Neural progenitor cell (in vitro differentiated cells): Measurements from ENCODE around the gene PPM1N. TPM values are rescaled to one million over a fixed set of nuclear protein-coding genes. Genes with fewer than 3 reads are reported as not detected.

Source experiments
- DNase-seq: peaks from one replicate; pipeline ENCODE4 v3.0.0-alpha.2; 2016; ENCODE audit warnings: low spot score
- H2AFZ ChIP-seq: fragments of 200-600 bp; sonication (generic); replicated peaks from 2 replicates; pipeline ENCODE4 v1.6.1; 2016; ENCODE audit warnings: antibody characterized with exemption
- H3F3A ChIP-seq: fragments of 200-600 bp; sonication (generic); 2 replicates; pipeline ENCODE4 v1.6.1; 2016; ENCODE audit warnings: antibody characterized with exemption, low read depth
- H3K27ac ChIP-seq: fragments of 200-600 bp; sonication (generic); 2 replicates; pipeline ENCODE4 v1.5.1; 2016; ENCODE audit warnings: mild to moderate bottlenecking
- H3K27me3 ChIP-seq: fragments of 200-600 bp; sonication (generic); 2 replicates; pipeline ENCODE4 v1.6.1; 2016; ENCODE audit warnings: mild to moderate bottlenecking, moderate library complexity
- H3K36me3 ChIP-seq: fragments of 200-600 bp; sonication (generic); 2 replicates; pipeline ENCODE4 v1.5.1; 2016
- H3K4me1 ChIP-seq: fragments of 200-600 bp; sonication (generic); 2 replicates; pipeline ENCODE4 v1.6.1; 2016; ENCODE audit warnings: mixed run types
- H3K4me2 ChIP-seq: fragments of 200-600 bp; sonication (generic); 2 replicates; pipeline ENCODE4 v1.6.1; 2016
- H3K4me3 ChIP-seq: fragments of 200-600 bp; sonication (generic); 2 replicates; pipeline ENCODE4 v1.5.1; 2016
- H3K79me2 ChIP-seq: fragments of 200-600 bp; sonication (generic); 2 replicates; pipeline ENCODE4 v1.6.1; 2016; ENCODE audit warnings: low read depth
- H3K9ac ChIP-seq: fragments of 200-600 bp; sonication (generic); 2 replicates; pipeline ENCODE4 v1.6.1; 2016
- H3K9me3 ChIP-seq: fragments of 200-600 bp; sonication (generic); 2 replicates; pipeline ENCODE4 v1.5.1; 2016; ENCODE audit warnings: low read depth
- H4K20me1 ChIP-seq: fragments of 200-600 bp; sonication (generic); 2 replicates; pipeline ENCODE4 v1.6.1; 2016; ENCODE audit warnings: low read depth
- H3K27ac Mint-ChIP-seq: 3 replicates; pipeline ENCODE4 v1.8.0; 2021; ENCODE audit warnings: mixed read lengths
- H3K27me3 Mint-ChIP-seq: 2 replicates; pipeline ENCODE4 v1.8.0; 2022; ENCODE audit warnings: low read depth, mild to moderate bottlenecking, inconsistent platforms, moderate library complexity, mixed read lengths; ENCODE audit not compliant: insufficient read depth
- H3K36me3 Mint-ChIP-seq: 3 replicates; pipeline ENCODE4 v1.8.0; 2021; ENCODE audit warnings: mixed read lengths
- H3K4me1 Mint-ChIP-seq: 3 replicates; pipeline ENCODE4 v1.8.0; 2021; ENCODE audit warnings: mixed read lengths
- H3K4me3 Mint-ChIP-seq: 3 replicates; pipeline ENCODE4 v1.8.0; 2021; ENCODE audit warnings: mild to moderate bottlenecking, moderate library complexity, mixed read lengths
- H3K9me3 Mint-ChIP-seq: 3 replicates; pipeline ENCODE4 v1.8.0; 2020; ENCODE audit warnings: mixed read lengths
- EZH2 ChIP-seq: fragments of 200-600 bp; sonication (generic); IDR thresholded peaks from 2 replicates; pipeline ENCODE4 v1.6.1; 2017; ENCODE audit warnings: antibody characterized with exemption, mild to moderate bottlenecking, moderate library complexity
- EZH2phosphoT487 ChIP-seq: fragments of 200-600 bp; sonication (generic); IDR thresholded peaks from 2 replicates; pipeline ENCODE4 v1.6.1; 2017; ENCODE audit warnings: antibody characterized with exemption
- total RNA-seq: library from RNA; depleted of rRNA; stranded (reverse); fragments of >200 nt; gene quantifications from 2 replicates; pipeline ENCODE4 v1.2.3, GENCODE V29; 2015; ENCODE audit warnings: low replicate concordance
- TF ChIP-seq, protein P1 (sequence below): fragments of 200-600 bp; sonication (generic); IDR thresholded peaks from 2 replicates; pipeline ENCODE4 v1.5.1; 2017; ENCODE audit warnings: antibody characterized with exemption, mild to moderate bottlenecking

The PPM1N gene
- total RNA-seq, 1 donor from 2014 or later = 2.4 TPM

DNA sequence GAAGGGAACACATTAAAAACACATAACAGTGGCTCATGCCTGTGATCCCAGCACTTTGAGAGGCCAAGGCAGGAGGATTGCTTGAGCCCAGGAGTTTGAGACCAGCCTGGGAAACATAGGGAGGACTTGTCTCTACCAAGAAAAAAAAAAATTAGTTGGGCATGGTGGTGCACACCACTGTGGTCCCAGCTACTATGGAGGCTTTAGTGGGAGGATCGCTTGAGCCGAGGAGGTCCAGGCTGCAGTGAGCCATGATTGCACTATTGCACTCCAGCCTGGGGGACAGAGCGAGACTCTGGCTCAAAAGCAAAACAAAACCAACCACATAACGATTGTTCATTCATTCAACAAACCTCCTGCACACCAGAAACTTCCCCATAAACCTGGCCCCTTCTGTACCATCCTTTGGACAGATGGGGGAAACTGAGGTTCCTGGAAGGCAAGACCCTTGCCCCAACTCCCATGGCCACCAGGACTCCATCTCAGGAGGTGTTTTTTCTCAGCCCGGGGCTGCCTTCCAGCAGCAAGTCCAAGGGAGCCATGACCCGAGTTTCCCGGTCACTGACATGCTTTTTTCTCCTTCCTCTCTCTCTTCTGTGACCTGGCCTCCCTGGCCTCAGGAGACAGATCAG is 26.2 kb upstream of the PPM1N start:
- Mint-ChIP-seq H3K36me3 (no peaks in the 10 kb centered on the region), H3K27me3 (peaks cover 45% of the 10 kb centered on the region), H3K4me1 (peaks cover 38% of the 10 kb centered on the region), H3K9me3 (peaks cover 1% of the 10 kb centered on the region), H3K4me3 (peak overlapping the region; percentile 66), H3K27ac (no peak overlapping the region)
- Histone ChIP-seq H3K9ac (no peak overlapping the region), H3K27me3 (peaks cover 30% of the 10 kb centered on the region), H3K4me2 (peak overlapping the region; percentile 57), H3F3A (peaks cover 15% of the 10 kb centered on the region), H3K4me3 (no peak overlapping the region), H4K20me1 (peaks cover 8% of the 10 kb centered on the region), H3K9me3 (no peaks in the 10 kb centered on the region), H3K27ac (no peak overlapping the region), H3K4me1 (peaks cover 11% of the 10 kb centered on the region), H2AFZ (no peak overlapping the region), H3K79me2 (no peaks in the 10 kb centered on the region), H3K36me3 (no peaks in the 10 kb centered on the region)
- TF ChIP-seq, protein P1, sequence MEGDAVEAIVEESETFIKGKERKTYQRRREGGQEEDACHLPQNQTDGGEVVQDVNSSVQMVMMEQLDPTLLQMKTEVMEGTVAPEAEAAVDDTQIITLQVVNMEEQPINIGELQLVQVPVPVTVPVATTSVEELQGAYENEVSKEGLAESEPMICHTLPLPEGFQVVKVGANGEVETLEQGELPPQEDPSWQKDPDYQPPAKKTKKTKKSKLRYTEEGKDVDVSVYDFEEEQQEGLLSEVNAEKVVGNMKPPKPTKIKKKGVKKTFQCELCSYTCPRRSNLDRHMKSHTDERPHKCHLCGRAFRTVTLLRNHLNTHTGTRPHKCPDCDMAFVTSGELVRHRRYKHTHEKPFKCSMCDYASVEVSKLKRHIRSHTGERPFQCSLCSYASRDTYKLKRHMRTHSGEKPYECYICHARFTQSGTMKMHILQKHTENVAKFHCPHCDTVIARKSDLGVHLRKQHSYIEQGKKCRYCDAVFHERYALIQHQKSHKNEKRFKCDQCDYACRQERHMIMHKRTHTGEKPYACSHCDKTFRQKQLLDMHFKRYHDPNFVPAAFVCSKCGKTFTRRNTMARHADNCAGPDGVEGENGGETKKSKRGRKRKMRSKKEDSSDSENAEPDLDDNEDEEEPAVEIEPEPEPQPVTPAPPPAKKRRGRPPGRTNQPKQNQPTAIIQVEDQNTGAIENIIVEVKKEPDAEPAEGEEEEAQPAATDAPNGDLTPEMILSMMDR = no peak
- TF ChIP-seq EZH2 (no peak), EZH2phosphoT487 (no peak)
- DNase-seq = no peak

DNA sequence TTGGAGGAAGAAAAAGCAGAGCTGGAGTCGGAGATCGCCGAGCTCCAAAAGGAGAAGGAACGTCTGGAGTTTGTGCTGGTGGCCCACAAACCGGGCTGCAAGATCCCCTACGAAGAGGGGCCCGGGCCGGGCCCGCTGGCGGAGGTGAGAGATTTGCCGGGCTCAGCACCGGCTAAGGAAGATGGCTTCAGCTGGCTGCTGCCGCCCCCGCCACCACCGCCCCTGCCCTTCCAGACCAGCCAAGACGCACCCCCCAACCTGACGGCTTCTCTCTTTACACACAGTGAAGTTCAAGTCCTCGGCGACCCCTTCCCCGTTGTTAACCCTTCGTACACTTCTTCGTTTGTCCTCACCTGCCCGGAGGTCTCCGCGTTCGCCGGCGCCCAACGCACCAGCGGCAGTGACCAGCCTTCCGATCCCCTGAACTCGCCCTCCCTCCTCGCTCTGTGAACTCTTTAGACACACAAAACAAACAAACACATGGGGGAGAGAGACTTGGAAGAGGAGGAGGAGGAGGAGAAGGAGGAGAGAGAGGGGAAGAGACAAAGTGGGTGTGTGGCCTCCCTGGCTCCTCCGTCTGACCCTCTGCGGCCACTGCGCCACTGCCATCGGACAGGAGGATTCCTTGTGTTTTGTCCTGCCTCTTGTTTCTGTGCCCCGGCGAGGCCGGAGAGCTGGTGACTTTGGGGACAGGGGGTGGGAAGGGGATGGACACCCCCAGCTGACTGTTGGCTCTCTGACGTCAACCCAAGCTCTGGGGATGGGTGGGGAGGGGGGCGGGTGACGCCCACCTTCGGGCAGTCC is 25.5 kb upstream of the PPM1N start:
- Histone ChIP-seq H3K9ac (no peak overlapping the region), H3K27me3 (peaks cover 32% of the 10 kb centered on the region), H2AFZ (no peak overlapping the region), H3F3A (peaks cover 17% of the 10 kb centered on the region), H3K79me2 (no peaks in the 10 kb centered on the region), H3K27ac (no peak overlapping the region), H3K4me3 (no peak overlapping the region), H3K36me3 (no peaks in the 10 kb centered on the region), H3K4me2 (peak overlapping the region; percentile 57), H4K20me1 (peaks cover 8% of the 10 kb centered on the region), H3K9me3 (no peaks in the 10 kb centered on the region), H3K4me1 (peaks cover 11% of the 10 kb centered on the region)
- Mint-ChIP-seq H3K4me1 (peaks cover 36% of the 10 kb centered on the region), H3K9me3 (peaks cover 2% of the 10 kb centered on the region), H3K4me3 (peak overlapping the region; percentile 66), H3K36me3 (no peaks in the 10 kb centered on the region), H3K27me3 (peaks cover 48% of the 10 kb centered on the region), H3K27ac (no peak overlapping the region)
- TF ChIP-seq EZH2phosphoT487 (no peak), EZH2 (no peak)
- TF ChIP-seq, protein P1 = no peak
- peak; percentile 32 for DNase-seq

DNA sequence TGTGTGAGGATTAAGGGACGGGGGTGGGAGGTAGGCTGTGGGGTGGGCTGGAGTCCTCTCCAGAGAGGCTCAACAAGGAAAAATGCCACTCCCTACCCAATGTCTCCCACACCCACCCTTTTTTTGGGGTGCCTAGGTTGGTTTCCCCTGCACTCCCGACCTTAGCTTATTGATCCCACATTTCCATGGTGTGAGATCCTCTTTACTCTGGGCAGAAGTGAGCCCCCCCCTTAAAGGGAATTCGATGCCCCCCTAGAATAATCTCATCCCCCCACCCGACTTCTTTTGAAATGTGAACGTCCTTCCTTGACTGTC is 24.9 kb upstream of the PPM1N start:
- H3K27me3 Mint-ChIP-seq = peaks cover 47% of the 10 kb centered on the region
- no peaks in the 10 kb centered on the region for H3K79me2 ChIP-seq
- no peak overlapping the region for H3K27ac ChIP-seq
- no peak overlapping the region for H3K27ac Mint-ChIP-seq
- H2AFZ ChIP-seq = no peak overlapping the region
- peaks cover 36% of the 10 kb centered on the region for H3K4me1 Mint-ChIP-seq
- no peaks in the 10 kb centered on the region for H3K36me3 ChIP-seq
- peaks cover 28% of the 10 kb centered on the region for H3K27me3 ChIP-seq
- H4K20me1 ChIP-seq = peaks cover 4% of the 10 kb centered on the region
- no peak for DNase-seq
- H3K9ac ChIP-seq = no peak overlapping the region
- no peak overlapping the region for H3K4me3 Mint-ChIP-seq
- no peak for TF ChIP-seq EZH2phosphoT487
- no peak for TF ChIP-seq EZH2
- TF ChIP-seq, protein P1 = no peak
- peaks cover 2% of the 10 kb centered on the region for H3K9me3 Mint-ChIP-seq
- H3K9me3 ChIP-seq = no peaks in the 10 kb centered on the region
- no peaks in the 10 kb centered on the region for H3K36me3 Mint-ChIP-seq
- peaks cover 18% of the 10 kb centered on the region for H3F3A ChIP-seq
- no peak overlapping the region for H3K4me2 ChIP-seq
- H3K4me1 ChIP-seq = peaks cover 9% of the 10 kb centered on the region
- no peak overlapping the region for H3K4me3 ChIP-seq
